Activated T-cell treated with anti-CD3 and anti-CD28 coated beads, Interleukin-2, amount 50 U/mL, for 72 hours (primary cell): ENCODE data around the gene GRID1. TPM values are rescaled to one million over a fixed set of nuclear protein-coding genes. Genes with fewer than 3 reads are reported as not detected.
"Not testable (repeated sequence)": the region's sequence is repeated elsewhere in the genome, so short reads cannot be mapped to it uniquely, and the experiment has no call there.

ENCODE experiments used
- ATAC-seq, 2 donors: fragments of 150-1000 bp; cut with Tn5 transposase; replicated peaks in 1 of 2; 2 replicates each; pipeline ENCODE4 v1.10.0; 2021; ENCODE audit warnings: moderate library complexity in 2 of 2, mild to moderate bottlenecking in 1 of 2
- DNase-seq, 2 donors: peaks; one replicate each; pipeline ENCODE4 v3.0.0; 2021 to 2022; ENCODE audit warnings: mixed read lengths in 1 of 2
- H3K27ac Mint-ChIP-seq: one replicate; pipeline ENCODE4 v1.8.0; 2022; ENCODE audit warnings: mild to moderate bottlenecking, moderate library complexity, mixed read lengths
- H3K27me3 Mint-ChIP-seq: one replicate; pipeline ENCODE4 v1.8.0; 2022; ENCODE audit warnings: low read depth, mixed read lengths
- H3K36me3 Mint-ChIP-seq, 2 donors: one replicate each; pipeline ENCODE4 v1.8.0; 2022; ENCODE audit warnings: mixed read lengths in 2 of 2, mild to moderate bottlenecking in 1 of 2; ENCODE audit not compliant: insufficient read depth in 2 of 2
- H3K4me1 Mint-ChIP-seq: one replicate; pipeline ENCODE4 v1.8.0; 2022; ENCODE audit warnings: low read depth, mixed read lengths
- H3K4me3 Mint-ChIP-seq, 2 donors: one replicate each; pipeline ENCODE4 v1.8.0; 2022; ENCODE audit warnings: mild to moderate bottlenecking in 2 of 2, mixed read lengths in 2 of 2, moderate library complexity in 2 of 2
- H3K9me3 Mint-ChIP-seq, 2 donors: one replicate each; pipeline ENCODE4 v1.8.0; 2022; ENCODE audit warnings: mixed read lengths in 2 of 2
- total RNA-seq, 2 donors: library from RNA; stranded (reverse); gene quantifications; one replicate each; pipeline ENCODE4 v1.2.3, GENCODE V29; 2022

The GRID1 gene
- total RNA-seq, 2 donors from 2014 or later: not detected

DNA sequence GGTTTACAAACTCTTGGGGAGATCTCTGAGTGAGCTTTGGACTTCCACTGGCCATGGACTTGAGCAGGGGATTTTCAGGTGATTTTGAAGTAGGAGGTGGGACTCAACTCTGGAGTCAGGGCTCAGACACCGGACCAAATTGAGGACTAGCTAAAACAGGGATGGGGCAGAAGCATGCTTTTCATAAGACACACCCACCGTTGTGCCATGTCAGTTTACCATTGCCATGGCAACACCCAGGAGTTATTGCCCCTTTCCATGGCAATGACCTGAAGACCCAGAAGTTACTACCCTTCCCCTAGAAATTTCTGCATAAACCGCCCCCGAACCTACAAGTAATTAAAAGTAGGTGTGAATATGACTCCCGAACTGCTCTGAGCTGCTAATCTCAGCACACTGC is 320.7 kb downstream of the GRID1 start:
- H3K27ac Mint-ChIP-seq: no peak overlapping the region
- H3K4me1 Mint-ChIP-seq: peaks cover 25% of the 10 kb centered on the region
- H3K4me3 Mint-ChIP-seq: no peak overlapping the region
- no peak for ATAC-seq
- no peaks in the 10 kb centered on the region for H3K9me3 Mint-ChIP-seq
- peaks cover 51% of the 10 kb centered on the region for H3K27me3 Mint-ChIP-seq
- no peak for DNase-seq
- H3K36me3 Mint-ChIP-seq: no peaks in the 10 kb centered on the region

GRCh38 chr10:86044029-86044428 is 322.6 kb downstream of the GRID1 start:
- peaks cover 50% of the 10 kb centered on the region for H3K27me3 Mint-ChIP-seq
- no peak for ATAC-seq
- peaks cover 25% of the 10 kb centered on the region for H3K4me1 Mint-ChIP-seq
- H3K4me3 Mint-ChIP-seq: no peak overlapping the region
- no peaks in the 10 kb centered on the region for H3K36me3 Mint-ChIP-seq
- no peaks in the 10 kb centered on the region for H3K9me3 Mint-ChIP-seq
- no peak overlapping the region for H3K27ac Mint-ChIP-seq
- DNase-seq: no peak

GRCh38 chr10:86043236-86043635 is 323.4 kb downstream of the GRID1 start:
- no peak for ATAC-seq
- Mint-ChIP-seq H3K4me3 (no peak overlapping the region), H3K27me3 (peaks cover 53% of the 10 kb centered on the region), H3K36me3 (no peaks in the 10 kb centered on the region), H3K9me3 (no peaks in the 10 kb centered on the region), H3K4me1 (peaks cover 22% of the 10 kb centered on the region), H3K27ac (no peak overlapping the region)
- DNase-seq: no peak

- Mint-ChIP-seq H3K4me3 (no peak overlapping the region), H3K27ac (no peak overlapping the region), H3K36me3 (no peaks in the 10 kb centered on the region), H3K9me3 (no peaks in the 10 kb centered on the region), H3K27me3 (peaks cover 53% of the 10 kb centered on the region), H3K4me1 (peaks cover 12% of the 10 kb centered on the region)
- ATAC-seq: no peak
- no peak for DNase-seq
These were observed 324.4 kb downstream of the GRID1 start for GRCh38 chr10:86042161-86042560.

- no peaks in the 10 kb centered on the region for H3K9me3 Mint-ChIP-seq
- ATAC-seq (no peak), DNase-seq (no peak)
- no peak overlapping the region for H3K27ac Mint-ChIP-seq
- peaks cover 44% of the 10 kb centered on the region for H3K27me3 Mint-ChIP-seq
- H3K4me1 Mint-ChIP-seq: peaks cover 1% of the 10 kb centered on the region
- H3K36me3 Mint-ChIP-seq: no peaks in the 10 kb centered on the region
- no peak overlapping the region for H3K4me3 Mint-ChIP-seq
These were observed 325.5 kb downstream of the GRID1 start for GRCh38 chr10:86041116-86041515.

DNA sequence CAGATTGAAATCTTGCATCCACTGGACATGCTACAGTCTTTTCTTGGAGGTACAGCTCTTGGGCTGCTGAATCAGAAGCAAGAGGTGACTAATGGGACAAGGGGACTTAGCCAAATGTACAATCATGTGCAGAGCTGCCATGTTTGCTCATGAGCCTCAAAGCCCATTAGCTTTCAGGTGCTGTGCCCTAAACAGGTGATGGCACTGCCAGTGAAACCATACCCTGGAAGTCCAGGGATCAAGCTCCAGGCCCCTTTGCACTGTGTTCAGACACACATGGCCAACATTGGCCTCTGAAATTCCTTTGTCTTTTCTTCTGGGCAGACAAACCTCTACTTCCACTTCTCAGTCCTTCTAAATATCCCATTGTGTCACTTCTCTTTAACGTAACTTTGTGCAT is 328.2 kb downstream of the GRID1 start:
- no peak for DNase-seq
- Mint-ChIP-seq H3K27ac (no peak overlapping the region), H3K27me3 (peaks cover 24% of the 10 kb centered on the region), H3K4me3 (no peak overlapping the region), H3K4me1 (no peaks in the 10 kb centered on the region), H3K36me3 (no peaks in the 10 kb centered on the region), H3K9me3 (no peaks in the 10 kb centered on the region)
- no peak for ATAC-seq

DNA sequence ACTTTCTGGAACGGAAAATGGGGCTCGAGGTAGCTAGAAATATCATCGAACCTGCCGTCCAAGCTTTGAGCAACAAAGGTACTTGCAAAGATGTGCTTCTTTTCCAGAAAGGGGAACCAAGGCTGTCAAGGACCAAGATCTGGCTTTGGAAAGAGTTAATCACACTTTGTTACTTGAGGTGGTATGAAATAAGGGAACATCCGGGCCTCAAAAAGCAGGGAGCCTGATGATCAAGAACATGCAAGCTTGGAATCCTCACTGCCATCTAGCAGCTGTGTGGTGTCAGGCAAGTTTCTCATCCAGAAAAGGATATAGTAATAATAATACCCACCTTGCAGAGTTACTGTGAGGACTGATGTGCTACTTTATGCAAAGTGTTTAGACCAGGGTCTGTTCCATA is 329.5 kb downstream of the GRID1 start:
- Mint-ChIP-seq H3K4me1 (no peaks in the 10 kb centered on the region), H3K27me3 (peaks cover 24% of the 10 kb centered on the region), H3K4me3 (no peak overlapping the region), H3K27ac (no peak overlapping the region), H3K9me3 (no peaks in the 10 kb centered on the region), H3K36me3 (no peaks in the 10 kb centered on the region)
- no peak for DNase-seq
- ATAC-seq: no peak

DNA sequence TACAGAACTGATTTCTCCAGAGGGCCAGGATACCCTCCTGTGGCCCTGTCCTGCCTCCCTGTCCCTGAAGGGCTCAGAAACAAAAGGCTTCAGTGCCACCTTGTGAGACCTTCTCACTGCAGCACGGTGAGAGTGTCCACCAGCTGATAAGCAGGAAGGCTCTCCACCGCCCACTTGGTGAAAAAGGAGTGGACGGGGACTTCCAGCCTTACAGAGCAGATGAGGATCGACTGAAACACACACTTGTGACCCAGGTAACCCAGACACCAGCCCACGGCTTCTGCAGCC is 330.1 kb downstream of the GRID1 start:
- H3K36me3 Mint-ChIP-seq: peaks cover 0 to 2% of the 10 kb centered on the region in 2 donors
- H3K27me3 Mint-ChIP-seq: peaks cover 28% of the 10 kb centered on the region
- no peak overlapping the region for H3K27ac Mint-ChIP-seq
- DNase-seq (no peak), ATAC-seq (no peak)
- H3K9me3 Mint-ChIP-seq: peaks cover 0 to 4% of the 10 kb centered on the region in 2 donors
- H3K4me3 Mint-ChIP-seq: no peak overlapping the region
- H3K4me1 Mint-ChIP-seq: no peaks in the 10 kb centered on the region

- Mint-ChIP-seq H3K27me3 (peaks cover 27% of the 10 kb centered on the region), H3K27ac (no peak overlapping the region), H3K4me1 (no peaks in the 10 kb centered on the region), H3K9me3 (peaks cover 0 to 4% of the 10 kb centered on the region in 2 donors), H3K4me3 (no peak overlapping the region), H3K36me3 (peaks cover 0 to 2% of the 10 kb centered on the region in 2 donors)
- DNase-seq (no peak), ATAC-seq (no peak)
These were observed 330.6 kb downstream of the GRID1 start for GRCh38 chr10:86035791-86036543.

- no peak for DNase-seq
- ATAC-seq: no peak
- peaks cover 17% of the 10 kb centered on the region for H3K27me3 Mint-ChIP-seq
- no peak overlapping the region for H3K27ac Mint-ChIP-seq
- peaks cover 0 to 2% of the 10 kb centered on the region in 2 donors for H3K36me3 Mint-ChIP-seq
- no peaks in the 10 kb centered on the region for H3K4me1 Mint-ChIP-seq
- no peak overlapping the region for H3K4me3 Mint-ChIP-seq
- peaks cover 0 to 4% of the 10 kb centered on the region in 2 donors for H3K9me3 Mint-ChIP-seq
These were observed 331.9 kb downstream of the GRID1 start for GRCh38 chr10:86034710-86035109.

- H3K27me3 Mint-ChIP-seq: peaks cover 13% of the 10 kb centered on the region
- H3K4me1 Mint-ChIP-seq: no peaks in the 10 kb centered on the region
- peaks cover 0 to 2% of the 10 kb centered on the region in 2 donors for H3K36me3 Mint-ChIP-seq
- ATAC-seq (no peak), DNase-seq (no peak)
- no peak overlapping the region for H3K27ac Mint-ChIP-seq
- no peak overlapping the region for H3K4me3 Mint-ChIP-seq
- peaks cover 0 to 4% of the 10 kb centered on the region in 2 donors for H3K9me3 Mint-ChIP-seq
These were observed 333.0 kb downstream of the GRID1 start for GRCh38 chr10:86033581-86033980.

GRCh38 chr10:86032087-86032486 is 334.5 kb downstream of the GRID1 start:
- H3K36me3 Mint-ChIP-seq, H3K4me1 Mint-ChIP-seq, H3K9me3 Mint-ChIP-seq, DNase-seq, H3K4me3 Mint-ChIP-seq, H3K27ac Mint-ChIP-seq, ATAC-seq: not testable (repeated sequence)
- peaks cover 25% of the 10 kb centered on the region for H3K27me3 Mint-ChIP-seq

DNA sequence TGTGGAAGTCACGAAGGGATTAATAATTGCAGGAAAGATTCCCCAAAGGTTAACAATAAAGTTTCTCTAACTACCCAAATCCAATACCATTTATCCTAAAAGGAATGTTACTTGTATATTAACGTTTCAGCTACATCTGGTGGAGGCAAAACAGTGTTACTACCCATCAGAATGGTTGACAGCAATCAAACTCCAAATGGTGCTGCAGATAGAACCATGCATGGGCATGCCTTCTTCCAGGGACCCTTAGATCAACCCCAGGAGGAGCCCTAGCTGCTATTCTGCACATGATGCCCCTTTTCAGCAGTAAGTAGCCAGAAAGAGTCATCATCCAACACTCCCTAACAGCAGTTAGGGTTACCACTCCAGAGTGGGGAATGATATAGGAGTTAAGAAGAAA is 336.3 kb downstream of the GRID1 start:
- H3K9me3 Mint-ChIP-seq: peaks cover 0 to 4% of the 10 kb centered on the region in 2 donors
- H3K4me3 Mint-ChIP-seq: no peak overlapping the region
- ATAC-seq (no peak), DNase-seq (no peak)
- H3K4me1 Mint-ChIP-seq: no peaks in the 10 kb centered on the region
- H3K36me3 Mint-ChIP-seq: peaks cover 0 to 2% of the 10 kb centered on the region in 2 donors
- peaks cover 25% of the 10 kb centered on the region for H3K27me3 Mint-ChIP-seq
- H3K27ac Mint-ChIP-seq: no peak overlapping the region

GRCh38 chr10:86027346-86027745 is 339.2 kb downstream of the GRID1 start:
- H3K9me3 Mint-ChIP-seq: peaks cover 0 to 4% of the 10 kb centered on the region in 2 donors
- no peak for ATAC-seq
- H3K4me3 Mint-ChIP-seq: no peak overlapping the region
- H3K27me3 Mint-ChIP-seq: peaks cover 25% of the 10 kb centered on the region
- no peaks in the 10 kb centered on the region for H3K4me1 Mint-ChIP-seq
- H3K27ac Mint-ChIP-seq: no peak overlapping the region
- DNase-seq: no peak
- peaks cover 0 to 2% of the 10 kb centered on the region in 2 donors for H3K36me3 Mint-ChIP-seq
